Stimulated activated CD8-positive, alpha-beta memory T cell treated with anti-CD3 and anti-CD28 coated beads, Interleukin-15, amount 100 ng/mL, for 4 hours (primary cell): ENCODE results near the gene CLINT1.
A peak's percentile ranks its signal among the peaks of the same experiment; 100 is the strongest.
"Not testable (repeated sequence)": the region's sequence is repeated elsewhere in the genome, so short reads cannot be mapped to it uniquely, and the experiment has no call there.

Source experiments
- DNase-seq, 2 donors: peaks; one replicate each; pipeline ENCODE4 v3.0.0-alpha.2; 2020; ENCODE audit warnings: low read depth in 2 of 2

Gene CLINT1

GRCh38 chr5:157858527-157859226 lies at the start of gene CLINT1:
CLINT1 (minus strand) TSS chr5:157859145; CDS start chr5:157858970, 175 bp downstream.
- DNase-seq = peak; percentile 73 to 74

DNA sequence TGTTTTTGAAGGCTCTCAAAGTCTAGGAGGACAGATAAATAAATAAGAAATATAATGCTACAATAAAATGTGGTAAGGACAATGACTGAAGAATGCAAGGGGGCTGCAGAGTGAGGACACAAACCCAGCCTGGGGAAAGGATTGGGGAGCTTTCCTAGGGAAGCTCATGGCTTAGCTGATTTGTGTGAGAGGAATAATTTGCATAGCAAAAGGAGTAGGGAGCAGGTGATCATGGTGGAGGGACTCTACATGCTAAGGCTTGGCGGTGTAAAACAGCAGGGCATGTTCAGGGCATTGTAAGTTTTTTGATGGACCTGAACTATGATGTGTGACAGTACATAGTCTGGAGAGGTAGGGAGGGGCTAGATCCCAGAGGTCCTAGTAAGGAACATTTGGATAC lies 49.5 kb upstream of the CLINT1 start:
- no peak for DNase-seq

- no peak for DNase-seq
Observed at GRCh38 chr5:157907479-157907878, 48.5 kb upstream of the CLINT1 start.

- DNase-seq = no peak
Observed at GRCh38 chr5:157903117-157903450, 44.1 kb upstream of the CLINT1 start.

GRCh38 chr5:157902449-157903116 lies 43.6 kb upstream of the CLINT1 start:
- DNase-seq = no peak

DNA sequence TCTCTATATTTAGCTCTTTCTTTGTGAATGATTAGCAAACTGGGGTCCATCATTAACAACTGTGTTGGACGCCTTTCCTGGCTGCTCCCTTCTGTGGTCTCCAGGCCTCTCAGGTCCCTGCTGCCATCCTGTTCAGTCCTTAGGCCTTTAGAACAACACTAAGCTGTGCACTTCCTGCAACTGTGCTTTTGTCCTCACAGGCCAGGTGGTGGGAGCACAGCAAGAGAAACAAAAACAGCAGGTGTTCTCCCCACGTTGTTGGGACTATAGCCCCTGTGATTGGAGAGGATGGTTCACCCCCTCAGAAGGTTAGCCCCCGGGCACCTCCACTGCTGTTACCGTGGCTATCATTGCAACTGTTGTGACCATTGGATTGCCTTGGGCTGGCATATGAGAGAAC lies 41.7 kb upstream of the CLINT1 start:
- no peak for DNase-seq

- no peak for DNase-seq
Observed at GRCh38 chr5:157893611-157894010, 34.7 kb upstream of the CLINT1 start.

DNA sequence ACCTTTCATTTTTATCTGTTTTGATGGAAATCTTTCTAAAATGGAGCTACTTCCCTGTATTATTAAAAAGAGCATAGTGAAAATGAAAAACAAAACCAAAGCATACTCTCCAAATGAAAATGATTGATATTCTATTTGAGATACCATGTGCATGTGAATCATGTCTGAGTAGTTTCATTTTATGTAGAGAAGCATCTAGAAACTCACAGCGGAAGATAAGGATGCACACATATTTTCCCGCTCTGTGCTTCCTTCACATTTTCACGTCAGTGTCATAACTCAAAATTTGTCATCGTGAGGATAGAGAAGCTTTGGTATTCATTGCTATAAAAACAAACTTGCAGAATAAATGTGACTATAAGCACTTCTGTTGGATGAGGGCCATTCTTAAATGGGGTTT lies 34.0 kb upstream of the CLINT1 start:
- DNase-seq = no peak

DNA sequence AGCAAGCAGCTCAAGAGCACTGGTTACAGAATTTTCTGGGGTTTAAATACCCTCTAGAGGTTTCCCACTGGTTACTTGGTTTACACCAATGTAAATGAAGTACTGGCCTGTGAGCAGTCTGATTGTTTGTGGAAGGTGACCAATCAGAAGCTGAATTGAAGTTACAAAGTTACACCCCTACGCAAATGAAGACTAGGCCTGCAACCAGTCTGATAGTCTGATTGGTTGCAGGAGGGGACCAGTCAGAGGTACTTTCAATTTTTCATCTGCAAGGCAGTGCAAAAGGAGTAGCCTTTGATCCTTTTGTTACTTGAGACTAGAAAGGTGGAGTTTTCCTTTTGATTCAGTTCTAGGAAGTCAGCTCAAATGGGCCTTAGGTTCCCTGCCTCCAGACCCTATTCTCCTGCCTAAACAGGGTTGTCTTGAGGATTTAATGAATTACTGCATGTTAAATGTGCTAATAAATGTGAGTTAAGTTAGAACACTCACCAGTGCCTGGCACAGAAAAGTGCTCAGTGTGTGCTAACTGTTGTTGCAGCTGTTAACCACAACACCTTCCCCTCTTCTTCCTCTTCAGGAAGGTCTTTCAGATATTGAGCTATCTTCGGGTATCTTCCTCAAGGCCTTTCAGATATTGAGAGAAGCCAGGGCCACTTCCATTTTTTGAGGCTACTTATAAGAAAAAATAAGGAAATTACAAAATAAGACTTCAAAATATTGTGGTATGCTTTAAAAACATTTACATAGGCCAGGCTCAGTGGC lies 32.1 kb upstream of the CLINT1 start:
- no peak for DNase-seq

- DNase-seq = no peak
Observed at GRCh38 chr5:157888814-157889532, 30.0 kb upstream of the CLINT1 start.

DNA sequence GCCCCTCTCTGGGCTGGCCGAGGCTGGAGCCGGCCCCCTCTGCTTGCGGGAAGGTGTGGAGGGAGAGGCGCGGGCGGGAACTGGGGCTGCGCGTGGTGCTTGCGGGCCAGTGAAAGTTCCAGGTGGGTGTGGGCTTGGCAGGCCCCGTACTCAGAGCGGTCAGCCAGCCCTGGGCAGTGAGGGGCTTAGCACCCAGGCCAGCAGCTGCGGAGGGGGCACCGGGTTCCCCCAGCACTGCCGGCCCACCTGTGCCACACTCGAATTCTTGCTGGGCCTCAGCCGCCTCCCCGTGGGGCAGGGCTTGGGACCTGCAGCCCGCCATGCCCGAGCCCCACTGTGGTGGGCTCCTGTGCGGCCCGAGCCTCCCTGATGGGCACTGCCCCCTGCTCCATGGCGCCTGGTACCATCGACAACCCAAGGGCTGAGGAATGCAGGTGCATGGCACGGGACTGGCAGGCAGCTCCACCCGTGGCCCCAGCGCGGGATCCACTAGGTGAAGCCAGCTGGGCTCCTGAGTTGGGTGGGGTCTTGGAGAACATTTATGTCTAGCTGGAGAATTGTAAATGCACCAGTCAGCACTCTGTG lies 27.9 kb upstream of the CLINT1 start:
- no peak for DNase-seq

DNA sequence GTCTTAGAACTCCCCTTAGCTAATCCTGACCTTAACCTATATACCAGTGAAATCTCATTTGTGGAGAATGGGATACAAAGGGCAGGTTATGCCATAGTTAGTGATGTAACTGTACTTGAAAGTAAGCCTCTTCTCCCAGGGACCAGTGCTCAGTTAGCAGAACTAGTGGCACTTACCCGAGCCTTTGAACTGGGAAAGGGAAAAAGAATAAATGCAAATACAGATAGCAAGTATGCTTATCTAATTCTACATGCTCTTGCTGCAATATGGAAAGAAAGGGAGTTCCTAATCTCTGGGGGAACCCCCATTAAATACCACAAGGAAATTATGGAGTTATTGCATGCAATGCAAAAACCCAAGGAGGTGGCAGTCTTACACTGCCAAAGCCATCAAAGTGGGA lies 26.1 kb upstream of the CLINT1 start:
- DNase-seq = not testable (repeated sequence)

GRCh38 chr5:157881498-157881897 lies 22.6 kb upstream of the CLINT1 start:
- not testable (repeated sequence) for DNase-seq

- no peak for DNase-seq
Observed at GRCh38 chr5:157877821-157878220, 18.9 kb upstream of the CLINT1 start.

DNA sequence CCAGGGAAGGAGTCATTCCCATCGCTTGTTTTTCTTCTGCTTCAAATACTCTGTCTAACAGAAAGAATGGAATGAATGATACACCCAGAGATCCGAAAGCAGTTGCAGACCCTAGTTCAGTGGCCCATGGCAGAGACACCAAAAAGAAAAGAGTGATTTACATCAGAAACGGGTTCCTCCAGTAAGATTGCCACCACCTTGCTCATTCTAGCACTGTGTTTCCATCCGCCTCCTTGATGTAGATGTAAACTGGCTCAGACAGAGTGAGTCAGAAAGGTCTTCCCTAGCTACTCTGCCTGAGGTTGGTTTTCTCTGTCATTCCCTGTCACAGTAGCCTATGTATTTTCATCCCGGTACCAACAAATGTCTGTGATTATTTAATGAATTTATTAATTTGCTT lies 15.9 kb upstream of the CLINT1 start:
- DNase-seq = no peak

DNA sequence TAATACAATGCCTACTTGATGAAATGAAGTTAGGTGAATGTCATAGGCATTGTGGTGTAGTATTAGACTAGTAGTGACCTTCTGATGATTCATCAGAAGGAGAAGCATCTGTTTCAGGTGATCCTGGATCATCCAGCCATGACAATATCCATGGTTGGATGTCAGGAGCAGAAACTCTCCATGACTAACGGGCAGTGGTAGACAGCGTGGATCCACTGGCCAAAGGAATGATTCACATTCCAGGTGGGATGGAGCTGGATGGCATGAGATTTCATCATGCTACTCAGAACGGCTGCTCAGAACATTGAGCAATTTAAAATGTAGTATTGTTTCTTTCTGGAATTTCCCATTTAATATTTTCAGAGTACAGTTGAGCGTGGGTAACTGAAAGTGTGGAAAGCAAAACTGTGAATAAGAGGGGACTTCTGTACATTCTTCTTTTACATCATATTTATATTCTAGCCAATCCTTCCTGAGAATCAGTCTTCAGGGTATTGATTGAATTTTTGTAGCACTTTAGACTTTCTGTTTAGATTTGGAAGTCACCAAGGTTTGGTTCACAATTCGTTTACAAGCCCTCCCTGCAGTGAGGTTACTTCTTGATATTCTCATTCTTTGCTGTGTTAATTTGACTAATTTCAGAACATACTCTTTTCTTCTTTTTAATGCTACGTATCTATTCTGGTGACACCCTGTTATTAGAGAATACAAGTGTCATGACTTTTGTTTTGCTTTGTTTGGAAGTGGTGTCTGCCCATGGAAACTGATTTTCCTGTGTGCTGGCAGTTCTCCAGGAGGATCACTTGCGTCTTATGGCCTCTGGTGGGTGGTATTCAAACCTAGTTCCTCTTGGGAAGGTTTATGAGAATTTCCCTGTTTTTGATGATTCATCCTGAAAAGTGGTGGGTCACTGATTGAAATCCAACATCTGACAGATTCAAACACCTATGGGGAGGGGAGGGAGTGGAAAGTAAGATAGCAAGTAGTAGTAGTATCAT lies 12.2 kb upstream of the CLINT1 start:
- no peak for DNase-seq

DNA sequence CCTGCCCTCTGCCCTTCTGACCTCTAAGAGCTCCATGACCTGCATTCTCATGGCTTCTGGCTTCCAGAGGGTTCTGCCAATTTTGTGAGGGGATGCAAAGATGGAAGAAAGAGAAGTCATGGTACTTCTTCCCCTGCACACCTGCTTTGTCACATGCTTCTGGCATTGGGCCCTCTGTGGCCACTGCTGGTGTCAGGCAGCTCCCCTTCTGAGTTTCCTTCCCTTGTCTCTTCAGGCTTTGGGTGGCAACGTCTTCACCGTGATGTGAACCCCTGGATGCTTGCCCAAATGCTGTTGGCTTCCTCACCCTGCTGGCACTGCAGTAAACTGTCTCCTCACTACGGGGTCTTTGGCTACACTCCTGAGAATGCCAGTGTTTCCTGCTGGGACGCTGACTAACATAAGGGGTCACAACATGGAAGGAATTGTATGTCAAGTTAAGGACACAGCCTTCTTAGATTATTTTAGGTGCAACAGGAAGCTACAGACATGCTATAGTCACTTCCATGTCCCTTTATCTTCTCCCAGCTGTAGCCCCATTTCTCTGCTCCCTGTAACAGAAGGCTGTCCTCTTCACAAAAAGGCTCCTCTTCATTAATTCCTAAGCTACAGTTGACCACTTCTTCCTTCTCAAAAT lies 8.9 kb upstream of the CLINT1 start:
- DNase-seq = no peak

- DNase-seq = no peak
Observed at GRCh38 chr5:157866536-157866935, 7.6 kb upstream of the CLINT1 start.

GRCh38 chr5:157865781-157866180 lies 6.8 kb upstream of the CLINT1 start:
- no peak for DNase-seq

DNA sequence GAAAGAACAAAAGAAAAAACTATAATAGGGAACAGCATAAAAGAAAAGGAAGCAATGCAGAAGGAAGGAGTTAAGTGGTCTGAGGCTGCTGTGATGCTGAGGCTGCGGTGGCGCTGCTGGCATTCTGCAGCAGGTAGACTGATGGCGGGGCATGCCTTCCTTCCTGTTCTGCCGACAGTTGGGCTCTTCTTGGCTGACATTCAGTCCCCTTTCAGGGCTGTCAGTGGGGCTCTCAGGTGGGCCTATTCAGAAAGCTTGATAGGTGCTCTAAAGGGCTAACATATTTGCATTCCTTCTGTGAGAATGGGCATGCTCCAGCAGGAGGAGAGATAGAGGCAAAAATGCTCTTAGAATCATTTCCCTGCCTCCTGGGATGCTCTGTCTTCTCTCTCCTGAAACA lies 5.1 kb upstream of the CLINT1 start:
- DNase-seq = no peak
